Stimulated activated CD4-positive, alpha-beta T cell treated with anti-CD3 and anti-CD28 coated beads, Interleukin-4, amount 100 ng/mL, for 1 hour (primary cell): ENCODE results near the gene PPIL4.
"Not testable (repeated sequence)": the region's sequence is repeated elsewhere in the genome, so short reads cannot be mapped to it uniquely, and the experiment has no call there.

ENCODE experiments used
- DNase-seq: peaks from one replicate; pipeline ENCODE4 v3.0.0-alpha.2; 2020

The PPIL4 gene

DNA sequence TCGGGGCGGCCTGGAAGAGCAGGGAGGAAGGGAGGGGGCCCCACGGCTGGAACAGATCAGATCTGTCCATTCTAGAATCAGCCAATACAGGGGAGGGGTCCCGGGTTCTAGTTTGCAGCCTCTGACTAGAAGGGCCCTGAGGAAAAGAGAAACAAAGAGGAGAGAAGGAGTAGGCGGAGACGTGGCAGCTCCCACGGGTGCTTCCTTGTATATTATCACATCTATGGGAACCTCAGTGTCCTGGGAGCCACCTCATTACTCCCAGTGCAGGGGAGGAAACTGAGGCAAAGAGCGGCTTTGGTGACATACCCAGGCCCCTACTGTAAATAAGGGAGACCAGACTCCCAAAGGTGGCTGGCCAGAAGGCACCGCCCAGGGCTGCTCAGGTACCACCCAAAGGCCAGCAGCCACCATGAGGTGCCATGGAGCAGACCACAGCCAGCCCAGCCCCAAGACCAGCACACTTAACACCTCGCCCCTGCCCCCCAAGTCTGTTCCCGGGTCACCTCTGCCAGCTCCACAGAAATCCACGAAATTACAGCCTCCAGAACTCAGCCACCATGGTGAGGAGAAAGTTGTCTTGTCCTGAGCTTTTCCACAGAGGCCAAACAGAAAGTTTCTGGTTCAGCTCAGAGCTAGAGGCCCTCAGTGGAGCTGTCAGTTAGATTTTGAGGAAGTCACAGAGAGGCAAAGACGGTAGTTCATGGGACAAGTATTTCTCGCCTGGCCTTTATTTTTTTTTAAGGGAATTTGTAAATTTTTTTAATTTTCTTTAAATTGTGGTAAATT is 63.1 kb downstream of the PPIL4 start:
- no peak for DNase-seq

DNA sequence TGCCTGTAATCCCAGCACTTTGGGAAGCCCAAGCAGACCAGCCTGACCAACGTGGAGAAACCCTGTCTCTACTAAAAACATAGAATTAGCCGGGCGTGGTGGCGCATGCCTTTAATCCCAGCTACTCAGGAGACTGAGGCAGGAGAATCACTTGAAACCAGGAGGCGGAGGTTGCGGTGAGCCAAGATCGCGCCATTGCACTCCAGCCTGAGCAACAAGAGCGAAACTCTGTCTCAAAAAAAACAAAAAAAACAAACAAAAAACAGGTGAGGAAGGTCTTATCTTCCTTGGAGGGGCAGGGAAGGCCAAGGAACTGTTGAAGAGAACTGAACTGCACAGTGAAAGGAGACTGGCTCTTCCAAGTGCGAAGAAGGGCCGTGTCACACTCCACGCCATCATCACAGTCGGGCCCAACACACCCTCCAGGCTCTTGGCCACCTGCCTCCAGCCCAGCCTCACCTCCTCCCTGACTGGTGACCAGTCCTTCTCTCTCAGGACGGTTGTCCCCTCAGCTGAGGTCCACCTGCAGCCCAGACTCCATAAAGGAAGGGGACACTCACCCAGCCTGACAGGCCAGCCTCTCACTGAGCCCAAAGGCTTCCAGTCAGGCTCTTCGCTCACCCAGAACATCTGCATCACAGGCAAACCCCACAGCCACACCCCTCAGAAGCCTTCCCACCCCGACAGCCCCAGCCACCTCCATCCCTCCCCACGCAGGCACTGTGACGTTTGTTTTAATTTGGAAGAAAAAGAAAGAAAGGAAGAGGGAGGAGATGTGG is 65.2 kb downstream of the PPIL4 start:
- peak; percentile 43 for DNase-seq

DNA sequence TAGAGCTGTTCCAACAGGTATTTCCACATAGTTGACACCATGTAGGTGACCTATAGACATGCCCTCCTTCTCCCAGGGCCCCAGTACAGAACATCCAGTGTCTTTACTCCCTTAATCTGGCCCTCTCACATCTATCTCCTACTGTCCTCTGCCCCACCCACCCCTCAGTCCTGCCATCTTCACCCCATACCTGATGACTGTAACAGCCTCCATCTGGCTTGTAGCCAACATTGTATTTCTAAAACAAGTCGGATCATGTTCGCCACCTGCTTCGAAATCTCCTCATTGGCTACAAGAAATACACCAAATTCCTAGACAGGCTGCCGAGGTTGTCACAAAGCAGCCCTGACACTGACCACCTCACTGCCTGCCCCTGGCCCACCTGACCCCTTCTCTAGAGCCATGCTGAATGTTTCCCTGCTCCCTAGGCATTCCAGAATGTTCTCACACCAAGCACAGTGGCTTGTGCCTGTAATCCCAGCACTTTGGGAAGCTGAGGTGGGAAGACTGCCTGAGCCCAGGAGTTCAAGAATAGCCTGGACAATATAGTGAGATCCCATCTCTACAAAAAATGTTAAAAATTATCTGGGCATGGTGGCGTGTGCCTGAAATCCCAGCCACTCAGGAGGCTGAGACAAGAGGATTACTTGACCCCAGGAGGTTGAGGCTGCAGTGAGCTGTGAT is 67.1 kb downstream of the PPIL4 start:
- no peak for DNase-seq

DNA sequence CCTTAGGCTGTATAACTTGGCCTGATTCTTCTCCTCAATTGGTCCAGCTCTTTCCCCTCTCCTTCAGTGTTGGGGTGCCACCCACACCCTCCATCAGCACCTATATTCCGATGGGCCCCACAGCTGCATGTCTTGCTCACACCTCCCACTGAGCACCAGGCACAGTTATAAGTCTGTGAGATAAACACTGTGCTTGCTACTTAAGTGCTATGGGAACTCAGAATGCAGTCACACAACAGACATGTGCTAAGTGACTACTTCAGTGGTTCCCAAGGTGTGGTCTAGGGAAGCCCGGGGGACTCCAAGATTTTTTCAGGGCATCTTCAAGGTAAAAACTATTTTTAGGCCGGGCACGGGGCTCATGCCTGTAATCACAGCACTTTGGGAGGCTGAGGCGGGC is 68.3 kb downstream of the PPIL4 start:
- DNase-seq, result no peak

DNA sequence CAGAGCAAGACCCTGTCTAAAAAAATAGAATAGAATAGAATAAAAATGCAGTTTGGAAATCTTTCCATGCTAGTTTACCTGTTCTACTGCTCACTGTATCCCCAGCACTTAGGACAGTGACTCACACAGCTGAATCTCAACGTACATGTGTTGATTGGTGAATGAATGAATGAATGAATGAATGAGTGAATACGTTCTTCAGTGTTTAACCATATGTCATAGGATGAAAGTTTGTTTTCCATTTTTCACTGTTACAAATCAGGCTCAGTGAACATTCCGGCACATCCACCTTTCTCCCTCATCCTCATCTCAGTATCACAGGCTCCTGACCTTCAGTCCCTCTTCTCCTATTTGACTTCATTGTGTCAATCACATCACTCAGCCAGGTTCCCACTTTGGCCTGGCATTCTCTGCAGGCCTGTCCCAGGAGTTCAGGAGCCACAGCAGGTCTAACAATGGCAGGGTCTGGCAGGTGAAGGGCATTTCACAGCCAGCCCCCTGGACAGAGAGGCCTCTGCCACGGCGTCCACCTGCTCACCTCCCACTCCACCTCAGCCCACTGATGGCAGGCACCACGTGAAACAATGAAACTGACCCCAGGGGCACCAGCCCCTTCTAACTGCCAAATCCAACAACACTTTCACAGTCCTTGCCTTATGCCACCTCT is 68.9 kb downstream of the PPIL4 start:
- DNase-seq, result no peak

DNA sequence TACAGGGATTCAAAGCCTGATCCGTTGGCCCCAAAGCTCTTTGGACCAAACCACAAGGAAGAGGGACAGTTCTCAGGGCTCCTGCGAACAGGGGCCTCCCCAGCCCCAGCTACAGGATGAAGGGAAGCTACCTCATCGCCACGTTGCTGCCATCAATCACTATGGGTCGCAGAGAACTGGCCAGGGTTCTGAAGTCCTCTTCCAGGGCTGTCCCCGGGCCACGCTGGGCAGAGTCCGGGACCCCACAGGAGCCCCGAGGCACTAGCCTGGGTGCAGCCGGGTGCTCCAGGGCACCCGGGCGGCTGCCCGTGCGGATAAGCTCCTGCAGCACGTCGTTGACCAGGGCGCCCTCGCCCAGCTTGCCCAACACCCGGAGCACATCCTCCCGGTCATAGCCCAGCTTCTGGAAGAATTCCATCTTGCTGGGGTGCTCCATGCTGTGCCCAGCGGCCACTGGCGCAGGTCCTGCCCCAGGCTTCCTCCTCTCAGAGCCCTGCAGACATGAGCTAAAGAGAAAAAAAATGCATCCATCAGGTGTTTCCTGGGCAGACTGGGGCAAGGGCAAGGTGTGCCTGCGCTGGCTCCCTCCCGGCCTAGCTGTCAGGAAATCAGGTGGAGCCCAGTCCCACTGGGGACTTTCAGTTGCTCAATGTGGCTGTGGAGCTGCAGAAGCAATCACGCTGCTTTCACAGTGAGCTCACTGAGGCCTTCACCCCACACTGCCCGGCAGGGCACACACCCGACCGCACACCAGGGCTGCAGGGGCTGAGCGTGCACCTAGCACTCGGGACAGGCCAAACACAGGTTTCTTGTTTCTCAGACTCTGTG is 71.5 kb downstream of the PPIL4 start:
- DNase-seq, result no peak

DNA sequence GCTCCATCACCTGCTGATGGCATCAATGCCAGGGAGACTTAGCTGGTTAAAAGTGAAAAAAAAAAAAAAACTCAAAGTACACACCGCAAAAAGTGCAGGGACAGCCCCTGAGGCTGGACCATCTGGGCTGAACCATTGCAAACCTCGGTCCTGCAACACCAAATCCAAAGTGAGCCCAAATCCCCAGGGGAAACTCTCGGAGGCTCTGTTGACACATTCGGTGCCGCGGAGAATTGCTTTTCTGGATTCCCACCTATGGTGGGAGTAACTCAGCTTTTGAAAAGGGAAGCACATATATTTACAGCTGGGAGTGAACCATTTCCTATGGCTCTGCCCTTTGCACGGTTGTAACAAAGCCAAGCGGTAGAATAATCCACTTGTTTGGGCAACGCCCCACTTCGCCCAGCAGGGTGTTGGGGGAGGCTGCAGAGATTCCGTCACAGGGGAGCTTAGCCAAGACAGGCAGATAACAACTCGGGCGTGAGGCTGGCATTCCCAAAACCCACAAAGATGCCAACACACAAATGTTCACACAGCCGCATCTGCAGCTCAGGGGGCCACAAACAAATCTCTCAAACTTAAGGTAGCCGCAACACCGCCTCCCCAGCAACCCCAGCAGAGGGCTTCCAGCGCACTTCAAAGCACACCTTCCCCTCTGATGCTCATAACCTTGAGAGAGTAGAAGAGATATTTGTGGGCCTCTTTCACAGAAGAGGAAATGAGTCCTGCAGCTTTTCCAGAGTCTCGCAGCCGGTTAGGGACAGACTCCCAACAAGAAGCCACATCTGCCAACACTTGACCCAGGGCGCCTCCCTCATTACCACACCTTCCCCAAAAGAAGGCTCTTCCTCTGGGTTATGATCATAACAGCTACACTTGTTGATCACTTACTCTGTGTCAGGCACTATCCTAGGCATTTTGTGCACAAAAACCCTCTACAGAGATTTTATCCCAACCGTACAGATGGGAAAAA is 72.5 kb downstream of the PPIL4 start:
- DNase-seq, result no peak

DNA sequence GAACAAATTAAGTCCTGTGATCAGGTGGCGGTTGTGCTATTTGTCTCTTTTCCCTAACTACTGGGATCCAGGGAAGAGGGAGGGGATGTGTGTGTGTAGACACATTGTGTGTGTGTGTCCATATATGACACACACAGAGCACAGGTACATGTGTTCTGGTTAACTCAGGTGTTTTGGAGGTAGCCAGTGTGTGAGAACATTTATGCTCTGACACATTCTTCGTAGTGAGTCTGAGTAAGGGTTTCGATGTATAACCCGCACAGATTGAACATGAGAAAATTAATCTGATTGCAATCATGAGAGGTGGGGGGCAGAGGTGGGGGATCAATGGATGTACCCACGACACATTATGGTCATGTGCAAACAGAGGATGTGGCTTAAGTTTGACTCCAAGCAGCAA is 73.6 kb downstream of the PPIL4 start:
- no peak for DNase-seq

DNA sequence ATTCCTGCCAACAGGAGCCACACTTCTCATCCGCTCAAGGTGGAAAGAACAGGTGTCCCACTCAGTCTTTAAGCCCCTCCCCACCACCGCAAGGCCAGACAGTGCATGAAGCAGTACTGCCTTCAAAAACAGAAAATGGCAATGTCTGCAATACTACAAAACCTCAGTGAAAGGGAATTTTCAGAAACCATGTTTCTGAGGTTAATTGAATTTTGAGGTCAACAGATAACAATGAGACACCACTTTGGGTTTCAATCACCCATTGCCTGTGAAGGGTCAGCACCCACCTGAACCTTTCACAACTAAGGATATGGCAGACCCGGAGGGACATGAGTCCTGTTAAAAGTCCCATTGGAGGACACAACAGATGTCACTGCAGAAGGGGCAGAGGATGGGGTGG is 74.0 kb downstream of the PPIL4 start:
- DNase-seq, result no peak

DNA sequence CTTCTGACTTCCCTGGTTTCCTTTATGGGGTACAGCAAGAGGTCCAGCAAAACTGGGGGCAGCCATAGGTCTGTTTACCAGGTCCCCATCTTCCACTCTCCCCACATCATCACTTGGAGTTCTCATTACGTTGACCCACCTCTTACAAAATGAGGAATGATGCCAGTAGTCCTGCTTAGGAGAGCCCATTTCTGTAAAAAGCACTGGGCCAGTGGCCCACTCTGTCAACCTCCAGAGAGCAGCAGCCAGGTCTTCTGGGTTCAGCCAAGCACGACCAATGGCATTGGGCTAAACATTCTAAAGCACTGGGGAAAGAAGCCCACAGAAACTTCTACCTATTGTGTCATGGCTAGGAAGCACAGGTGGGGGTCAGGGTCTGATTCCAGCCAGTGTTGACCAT is 74.9 kb downstream of the PPIL4 start:
- DNase-seq, result no peak

DNA sequence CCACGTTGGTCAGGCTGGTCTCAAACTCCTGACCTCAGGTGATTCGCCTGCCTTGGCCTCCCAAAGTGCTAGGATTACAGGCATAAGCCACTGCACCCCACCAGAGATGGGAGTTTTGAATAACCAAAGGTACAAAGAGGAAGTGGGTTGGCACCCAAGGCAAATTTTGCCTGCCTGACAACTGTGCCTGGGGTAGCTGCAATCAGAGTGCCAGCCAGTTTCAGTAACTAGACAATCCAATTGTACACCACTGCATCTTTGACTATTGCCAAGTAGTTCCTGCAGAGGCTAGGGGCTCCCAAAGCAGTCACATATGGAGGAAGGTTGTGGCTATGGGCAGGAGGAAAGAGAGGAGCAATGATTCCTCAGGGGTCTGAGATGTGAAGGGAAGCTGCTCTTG is 77.7 kb downstream of the PPIL4 start:
- no peak for DNase-seq

DNA sequence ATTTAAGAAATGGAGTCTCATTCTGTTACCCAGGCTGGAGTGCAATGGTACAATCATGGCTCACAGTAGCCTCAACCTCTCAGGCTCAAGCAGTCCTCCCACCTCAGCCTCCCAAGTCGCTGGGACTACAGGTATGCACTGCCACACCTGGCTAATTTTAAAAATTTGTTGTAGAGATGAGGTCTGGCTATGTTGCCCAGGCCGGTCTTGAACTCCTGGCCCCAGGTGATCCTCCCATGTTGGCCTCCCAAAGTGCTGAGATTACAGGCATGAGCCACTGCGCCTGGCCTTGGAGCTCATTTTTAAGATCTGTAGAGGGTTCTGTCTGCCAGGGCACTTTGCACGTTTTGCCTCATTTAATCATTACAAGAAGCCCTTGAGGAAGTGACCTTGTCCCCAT is 78.6 kb downstream of the PPIL4 start:
- DNase-seq, result no peak

DNA sequence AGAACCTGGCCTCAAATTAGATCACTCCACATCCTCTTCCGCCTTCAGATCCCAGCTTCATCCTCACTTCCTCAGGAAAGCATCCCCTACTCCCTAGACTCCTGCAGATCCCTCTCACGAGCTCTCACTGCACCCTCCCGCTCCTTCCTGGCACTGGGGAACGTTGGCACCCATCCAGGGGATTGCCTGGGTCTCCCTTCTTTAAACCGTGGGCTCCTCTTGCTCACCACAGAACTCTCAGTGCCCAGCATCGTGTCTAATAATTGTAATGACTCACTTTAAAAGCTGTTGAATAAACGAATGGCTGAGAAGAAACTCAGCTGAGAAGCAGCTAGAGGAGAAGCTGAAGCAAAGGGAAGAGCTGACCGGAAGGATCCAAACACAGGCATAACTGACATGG is 81.4 kb downstream of the PPIL4 start:
- no peak for DNase-seq

DNA sequence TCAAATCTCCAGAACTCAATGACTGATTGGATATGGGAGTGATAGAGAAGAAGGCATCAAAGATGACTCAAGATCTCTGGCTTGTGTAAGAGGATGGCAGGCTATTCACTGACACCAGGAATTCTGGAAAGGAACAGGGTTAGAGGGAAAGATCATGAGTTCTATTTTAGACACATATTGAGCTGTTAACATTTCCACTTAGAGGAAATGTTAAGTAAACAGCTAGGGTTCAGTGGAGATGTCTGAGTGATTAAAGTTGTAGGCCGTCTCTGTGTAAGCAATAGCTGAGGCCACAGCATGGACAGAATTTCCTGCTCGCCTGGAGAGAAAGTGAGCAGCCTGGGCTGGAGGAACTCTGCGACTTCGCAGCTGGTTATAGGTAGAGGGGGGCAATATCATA is 82.1 kb downstream of the PPIL4 start:
- DNase-seq, result no peak

DNA sequence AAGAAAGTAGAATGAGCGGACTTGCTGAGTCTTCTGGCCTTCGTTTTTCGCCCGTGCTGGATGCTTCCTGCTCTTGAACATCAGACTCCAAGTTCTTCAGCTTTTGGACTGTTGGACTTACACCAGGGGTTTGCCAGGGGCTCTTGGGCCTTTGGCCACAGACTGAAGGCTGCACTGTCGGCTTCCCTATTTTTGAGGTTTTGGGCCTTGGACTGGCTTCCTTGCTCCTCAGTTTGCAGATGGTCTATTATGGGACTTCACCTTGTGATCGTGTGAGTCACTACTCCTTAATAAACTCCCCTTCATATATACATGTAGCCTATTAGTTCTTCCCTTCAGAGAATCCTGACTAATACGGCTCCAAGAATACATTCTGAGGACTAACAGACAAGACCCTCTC is 83.1 kb downstream of the PPIL4 start:
- not testable (repeated sequence) for DNase-seq

DNA sequence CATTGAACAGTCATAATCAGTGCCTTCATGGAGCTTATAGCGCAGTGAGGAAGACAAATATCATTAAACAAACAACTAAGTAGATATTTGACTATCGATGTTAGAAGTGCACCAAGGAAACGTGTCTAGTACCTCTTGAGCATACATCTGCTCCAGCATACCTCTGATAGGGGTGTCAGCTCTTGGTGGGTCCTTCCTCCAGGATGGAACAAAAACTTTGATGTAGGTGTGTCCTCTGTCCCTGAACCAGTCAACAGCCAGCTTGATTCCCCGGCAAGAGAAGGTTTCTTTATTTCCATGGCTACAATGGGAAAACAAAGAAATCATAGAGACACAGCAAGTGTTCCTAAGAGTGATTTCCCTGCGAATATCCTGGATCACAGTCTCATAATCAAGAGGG is 84.2 kb downstream of the PPIL4 start:
- DNase-seq, result no peak

DNA sequence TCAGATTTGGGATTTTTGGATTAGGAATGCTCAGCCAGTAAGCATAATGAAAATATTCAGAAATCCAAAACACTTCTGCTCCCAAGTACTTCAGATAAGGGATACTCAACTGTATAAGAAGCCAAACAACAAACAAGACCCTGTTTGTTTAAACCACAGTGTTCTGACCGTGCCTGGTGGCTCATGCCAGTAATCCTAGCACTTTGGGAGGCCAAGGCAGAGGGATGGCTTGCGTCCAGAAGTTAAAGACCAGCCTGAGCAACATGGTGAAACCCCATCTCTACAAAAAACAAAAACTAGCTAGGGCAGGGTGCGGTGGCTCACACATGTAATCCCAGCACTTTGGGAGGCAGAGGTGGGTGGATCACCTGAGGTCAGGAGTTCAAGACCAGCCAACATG is 85.6 kb downstream of the PPIL4 start:
- not testable (repeated sequence) for DNase-seq

DNA sequence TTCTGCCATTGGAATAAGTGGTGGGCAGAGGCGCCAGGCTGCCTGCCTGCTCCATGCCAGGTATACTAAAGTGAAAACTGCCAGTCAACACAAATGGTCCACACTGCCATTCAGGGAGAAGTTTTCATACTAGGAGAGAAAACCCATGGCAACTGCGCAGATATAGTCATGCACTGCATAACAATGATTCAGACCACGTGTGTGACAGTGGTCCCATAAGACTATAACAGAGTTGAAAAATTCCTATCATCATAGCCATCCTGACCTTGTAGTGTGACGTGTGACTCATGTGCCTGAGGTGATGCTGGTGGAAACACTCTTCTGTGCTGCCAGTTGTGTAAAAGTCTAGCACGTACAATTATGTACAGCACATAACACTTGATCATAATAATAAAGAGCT is 86.1 kb downstream of the PPIL4 start:
- DNase-seq, result no peak

DNA sequence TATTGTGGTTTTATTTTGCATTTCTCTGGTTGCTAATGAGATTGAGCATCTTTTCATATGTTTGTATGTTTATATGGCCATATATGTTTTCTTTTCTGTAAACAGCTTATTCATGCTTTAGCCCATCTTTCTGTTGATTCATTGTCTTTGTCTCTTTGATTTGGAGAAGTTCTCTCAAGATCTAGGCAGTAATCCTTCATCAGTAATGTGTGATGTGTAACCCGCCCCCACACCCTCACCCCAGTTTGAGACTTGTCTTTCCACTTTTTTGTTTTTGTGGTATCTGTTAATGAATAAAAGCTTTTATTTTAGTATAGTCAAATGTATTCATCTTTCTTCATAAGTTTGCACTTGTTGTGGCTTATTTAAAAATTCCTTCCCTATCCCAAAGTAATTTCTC is 87.0 kb downstream of the PPIL4 start:
- DNase-seq, result no peak

DNA sequence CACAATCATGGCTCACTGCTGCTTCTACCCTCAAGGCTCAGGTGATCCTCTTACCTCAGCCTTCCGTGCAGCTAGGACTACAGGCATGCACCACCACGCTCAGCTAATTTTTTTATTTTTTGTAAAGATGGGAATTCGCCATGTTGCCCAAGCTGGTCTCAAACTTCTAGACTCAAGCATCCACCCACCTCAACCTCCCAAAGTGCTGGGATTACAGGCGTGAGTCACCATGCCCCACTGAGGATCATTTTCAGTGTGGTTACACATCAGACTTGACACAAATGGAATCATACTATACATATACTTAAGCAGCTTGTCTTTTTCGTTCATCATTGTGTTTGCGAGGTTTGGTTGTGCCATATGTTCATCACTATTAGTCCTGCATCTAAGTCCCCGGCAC is 87.6 kb downstream of the PPIL4 start:
- no peak for DNase-seq

DNA sequence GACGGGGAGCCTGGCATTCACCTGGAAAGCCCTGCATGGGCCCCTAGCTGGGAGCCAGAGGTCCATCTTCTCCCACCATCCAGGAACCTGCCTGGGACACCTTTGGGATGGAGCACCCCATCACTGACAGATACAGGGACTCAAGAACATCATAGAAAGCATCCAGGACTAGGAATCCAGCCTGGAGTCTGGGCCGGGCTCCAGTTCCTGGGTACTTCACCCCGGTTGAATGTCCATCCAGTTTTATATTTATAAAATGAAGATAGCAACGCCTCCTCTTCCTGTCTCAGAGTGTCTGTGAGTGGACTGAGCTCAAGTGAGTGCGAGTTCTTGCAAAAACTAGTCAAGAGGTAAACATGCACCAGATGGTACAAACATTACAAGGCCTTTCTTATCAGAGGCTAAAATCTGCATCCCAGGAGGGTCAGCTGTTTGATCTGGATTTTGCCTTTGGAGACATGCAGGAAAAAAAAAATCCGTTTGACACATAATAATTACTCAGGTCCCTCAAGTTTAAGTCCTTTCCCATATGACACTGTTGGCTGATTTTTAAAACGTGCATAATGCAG is 88.4 kb downstream of the PPIL4 start:
- DNase-seq, result no peak
